WERI-Rb-1 (cell line): ENCODE data around the gene JAKMIP2.

ENCODE experiments used
- DNase-seq: peaks from one replicate; pipeline ENCODE4 v3.0.0-alpha.2; 2020
- H3K27ac ChIP-seq: fragments of 250-450 bp; sonication (Bioruptor Pico); 2 replicates; pipeline ENCODE4 v1.5.1; 2020; ENCODE audit warnings: mild to moderate bottlenecking, moderate library complexity
- H3K27me3 ChIP-seq: fragments of 250-450 bp; sonication (Bioruptor Pico); 2 replicates; pipeline ENCODE4 v1.5.1; 2021; ENCODE audit warnings: mild to moderate bottlenecking, low read depth, moderate library complexity; ENCODE audit not compliant: insufficient read depth, severe bottlenecking
- H3K36me3 ChIP-seq: fragments of 250-450 bp; sonication (Bioruptor Pico); 2 replicates; pipeline ENCODE4 v1.5.1; 2020; ENCODE audit warnings: mild to moderate bottlenecking, moderate library complexity
- H3K4me3 ChIP-seq: 2 replicates; pipeline ENCODE4 v1.5.1; 2011; ENCODE audit warnings: low read depth, mild to moderate bottlenecking, control low read depth, low read length
- H3K9me3 ChIP-seq: fragments of 250-450 bp; sonication (Bioruptor Pico); 2 replicates; pipeline ENCODE4 v1.5.1; 2021; ENCODE audit warnings: mild to moderate bottlenecking, moderate library complexity; ENCODE audit not compliant: severe bottlenecking
- CTCF ChIP-seq: IDR thresholded peaks from 2 replicates; pipeline ENCODE4 v1.5.1; 2011; ENCODE audit warnings: low read depth, mild to moderate bottlenecking, control low read depth, inconsistent platforms, low read length

Gene JAKMIP2

GRCh38 chr5:147821766-147822165 is 39.2 kb upstream of the JAKMIP2 start:
- no peak overlapping the region for H3K4me3 ChIP-seq
- DNase-seq: no peak
- no peak for TF ChIP-seq CTCF
- H3K9me3 ChIP-seq: no peaks in the 10 kb centered on the region
- no peaks in the 10 kb centered on the region for H3K27me3 ChIP-seq
- H3K36me3 ChIP-seq: no peaks in the 10 kb centered on the region
- H3K27ac ChIP-seq: no peak overlapping the region

GRCh38 chr5:147819261-147819770 is 36.8 kb upstream of the JAKMIP2 start:
- Histone ChIP-seq H3K36me3 (no peaks in the 10 kb centered on the region), H3K9me3 (no peaks in the 10 kb centered on the region), H3K27ac (no peak overlapping the region), H3K27me3 (no peaks in the 10 kb centered on the region), H3K4me3 (no peak overlapping the region)
- TF ChIP-seq CTCF: no peak
- no peak for DNase-seq

GRCh38 chr5:147818290-147818689 is 35.8 kb upstream of the JAKMIP2 start:
- TF ChIP-seq CTCF: no peak
- Histone ChIP-seq H3K36me3 (no peaks in the 10 kb centered on the region), H3K4me3 (no peak overlapping the region), H3K27ac (no peak overlapping the region), H3K9me3 (no peaks in the 10 kb centered on the region), H3K27me3 (no peaks in the 10 kb centered on the region)
- DNase-seq: no peak

- Histone ChIP-seq H3K36me3 (no peaks in the 10 kb centered on the region), H3K27ac (no peak overlapping the region), H3K9me3 (no peaks in the 10 kb centered on the region), H3K27me3 (no peaks in the 10 kb centered on the region), H3K4me3 (no peak overlapping the region)
- no peak for DNase-seq
- no peak for TF ChIP-seq CTCF
These were observed 31.2 kb upstream of the JAKMIP2 start for GRCh38 chr5:147813696-147814095.

GRCh38 chr5:147809830-147810666 is 27.5 kb upstream of the JAKMIP2 start:
- no peaks in the 10 kb centered on the region for H3K9me3 ChIP-seq
- H3K27me3 ChIP-seq: no peaks in the 10 kb centered on the region
- no peak overlapping the region for H3K4me3 ChIP-seq
- H3K27ac ChIP-seq: no peak overlapping the region
- no peak for DNase-seq
- TF ChIP-seq CTCF: no peak
- no peaks in the 10 kb centered on the region for H3K36me3 ChIP-seq
